GM12878 (cell line): ENCODE results near the gene CKLF. TPM values are rescaled to one million over a fixed set of nuclear protein-coding genes. Genes with fewer than 3 reads are reported as not detected.

ENCODE experiments used
- ATAC-seq: fragments of 200-7000 bp; cut with Tn5 transposase; 3 replicates; pipeline ENCODE4 v1.9.1; 2020; ENCODE audit warnings: mild to moderate bottlenecking, moderate library complexity
- BruUV-seq: library from RNA; stranded (reverse); fragments of 400-500 nt; replicated peaks from 2 replicates; lab custom pipeline; 2021; lab: Mats Ljungman, UMichigan
- CTCF ChIA-PET: fragments of 300-600 bp; sonication (Branson Sonifier 250); formaldehyde crosslinking; extraction: SDS; loops from one replicate; lab custom pipeline; 2021; ENCODE audit warnings: inconsistent platforms; lab: Yijun Ruan, JAX
- POLR2A ChIA-PET: fragments of 350-600 bp; formaldehyde crosslinking; extraction: SDS; loops from one replicate; lab custom pipeline; 2021; ENCODE audit warnings: inconsistent platforms; lab: Charles Lee
- RAD21 ChIA-PET: fragments of 300-600 bp; sonication (Branson Sonifier 250); formaldehyde crosslinking; loops from one replicate; lab custom pipeline; 2023; ENCODE audit warnings: antibody characterized with exemption; ENCODE audit not compliant: unreplicated experiment; lab: Charles Lee
- SMC1A ChIA-PET: fragments of 300-600 bp; sonication (Branson Sonifier 250); formaldehyde crosslinking; loops from one replicate; lab custom pipeline; 2023; ENCODE audit not compliant: unreplicated experiment, uncharacterized antibody; lab: Charles Lee
- DNase-seq: peaks from one replicate; pipeline ENCODE4 v3.0.0-alpha.2; 2011; ENCODE audit warnings: low read depth, low spot score
- FAIRE-seq: peaks from 3 replicates; lab custom pipeline; 2011; peaks lifted over from hg19 to GRCh38; lab: Jason Lieb, UNC
- H2AFZ ChIP-seq: 2 replicates; pipeline ENCODE4 v1.6.0; 2011; ENCODE audit warnings: low read depth, low read length, control low read depth; ENCODE audit not compliant: control insufficient read depth
- H3K27ac ChIP-seq: 2 replicates; pipeline ENCODE4 v1.5.1; 2011; ENCODE audit warnings: control low read depth; ENCODE audit not compliant: control insufficient read depth, insufficient read depth
- H3K27me3 ChIP-seq, 2 experiments: replicated peaks in 1 of 2; 2 replicates each; pipeline versions ENCODE4 v1.6.0 to v1.6.1; 2011; ENCODE audit warnings: low read length in 1 of 2; ENCODE audit not compliant: control insufficient read depth in 2 of 2, insufficient read depth in 2 of 2
- H3K36me3 ChIP-seq, 2 experiments: 2 replicates each; pipeline ENCODE4 v1.5.1; 2011; ENCODE audit warnings: low read length in 1 of 2; ENCODE audit not compliant: control insufficient read depth in 2 of 2, insufficient read depth in 2 of 2
- H3K4me1 ChIP-seq: 2 replicates; pipeline ENCODE4 v1.6.1; 2011; ENCODE audit warnings: mild to moderate bottlenecking, low read length, moderate library complexity, mixed read lengths; ENCODE audit not compliant: control insufficient read depth, insufficient read depth
- H3K4me2 ChIP-seq: 2 replicates; pipeline ENCODE4 v1.6.0; 2011; ENCODE audit warnings: control low read depth; ENCODE audit not compliant: control insufficient read depth, insufficient read depth
- H3K4me3 ChIP-seq: fragments of 200-600 bp; sonication (generic); 2 replicates; pipeline ENCODE4 v1.5.1; 2016
- H3K79me2 ChIP-seq: 2 replicates; pipeline ENCODE4 v1.6.0; 2011; ENCODE audit warnings: low read length; ENCODE audit not compliant: control insufficient read depth, insufficient read depth
- H3K9ac ChIP-seq: 2 replicates; pipeline ENCODE4 v1.8.0; 2011; ENCODE audit warnings: low read length, control low read depth, mixed read lengths; ENCODE audit not compliant: control insufficient read depth, insufficient read depth
- H3K9me3 ChIP-seq: replicated peaks from 3 replicates; pipeline ENCODE4 v1.5.1; 2011; ENCODE audit warnings: mild to moderate bottlenecking, low read length; ENCODE audit not compliant: control insufficient read depth, insufficient read depth
- H4K20me1 ChIP-seq: 2 replicates; pipeline ENCODE4 v1.6.0; 2011; ENCODE audit not compliant: control insufficient read depth, insufficient read depth
- CHD4 ChIP-seq: fragments of 200-600 bp; sonication (generic); IDR thresholded peaks from 2 replicates; pipeline ENCODE4 v1.6.1; 2016; ENCODE audit warnings: mild to moderate bottlenecking
- GATAD2B ChIP-seq: fragments of 450-650 bp; conservative IDR thresholded peaks from 2 replicates; pipeline ENCODE4 v1.6.1; 2017; ENCODE audit warnings: low read depth, mild to moderate bottlenecking, moderate library complexity
- MYB ChIP-seq: fragments of 150-350 bp; IDR thresholded peaks from 2 replicates; pipeline ENCODE4 v1.6.1; 2014; ENCODE audit warnings: mild to moderate bottlenecking, low read depth, low read length, borderline replicate concordance
- ZBTB4 ChIP-seq: fragments of 450-650 bp; formaldehyde crosslinking; IDR thresholded peaks from 2 replicates; pipeline ENCODE4 v1.4.0; 2022; ENCODE audit warnings: mild to moderate bottlenecking, moderate library complexity
- WGBS: methylation state at CpG from one replicate; pipeline ENCODE4 v1.1.6; 2016; ENCODE audit warnings: low lambda C conversion rate; ENCODE audit not compliant: insufficient replicate concordance, insufficient coverage; ENCODE audit errors: missing lambda C conversion rate; 5-methylcytosine and 5-hydroxymethylcytosine counted together
- in situ Hi-C: fragments of 300-500 bp; cut with MboI; formaldehyde crosslinking; loops from 9 replicates; pipeline ENCODE4 v1.14.3; 2018; ENCODE audit warnings: mixed read lengths
- intact Hi-C: fragments of 100-400 bp; cut with micrococcal nuclease; formaldehyde crosslinking; loops from one replicate; pipeline ENCODE4 v1.14.2; 2022; ENCODE audit not compliant: unreplicated experiment
- polyA plus RNA-seq, 11 experiments: library from polyadenylated mRNA; depleted of rRNA in 4 of 11; unstranded in 6 of 11; stranded (reverse) in 5 of 11; fragments of >200 nt; fragmentation: Nextera tagmentation in 4 of 11; fragmentation: Illumina TruSeq in 1 of 11; extraction: Ambion mirVana in 4 of 11; extraction: Trizol in 1 of 11; gene quantifications; 1 replicate in 1 of 11; 2 replicates in 10 of 11; pipeline versions ENCODE4 v1.2.1 to v1.2.3, GENCODE V29; 2011 to 2016; ENCODE audit warnings: inconsistent platforms in 2 of 11, missing spikeins in 2 of 11, low read depth in 1 of 11
- total RNA-seq, 4 experiments: library from RNA; depleted of rRNA in 3 of 4; stranded (reverse); fragments of >200 nt in 3 of 4; fragmentation: Illumina TruSeq in 1 of 4; extraction: Trizol in 1 of 4; gene quantifications; 2 replicates each; pipeline versions ENCODE4 v1.2.1 to v1.2.3, GENCODE V29; 2013 to 2021
- TF ChIP-seq, protein P1 (sequence below): fragments of 450-650 bp; IDR thresholded peaks from 2 replicates; pipeline ENCODE4 v1.6.1; 2016; ENCODE audit warnings: mild to moderate bottlenecking

The CKLF gene
- total and polyA plus RNA-seq, 10 of the 15 experiments (the other 5 are each of a cell fraction or from before 2014, with no cell fraction given): 40.8 to 193 (median 109) TPM

DNA sequence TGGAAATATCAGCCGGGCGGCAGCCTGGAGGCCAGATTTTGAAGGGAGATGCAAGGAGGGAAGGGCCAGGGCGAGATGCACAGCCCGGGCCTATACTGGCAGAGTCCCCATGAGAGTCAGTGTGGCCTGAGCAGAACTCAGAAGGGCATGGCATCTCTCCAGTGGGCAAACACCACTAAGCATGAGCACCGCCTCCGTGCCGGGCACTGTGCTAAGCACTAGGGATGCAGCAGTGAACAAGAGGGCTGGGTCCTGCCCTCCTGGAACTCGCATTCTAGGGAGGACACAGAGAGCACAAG, 35.9 kb upstream of the CKLF start:
- whole genome bisulfite sequencing: 29% methylated on average over 8 of the region's 8 CpGs
- Histone ChIP-seq H3K27me3 (no peaks in the 10 kb centered on the region), H2AFZ (no peak overlapping the region), H3K27ac (no peak overlapping the region), H3K9ac (no peak overlapping the region), H4K20me1 (no peaks in the 10 kb centered on the region), H3K4me1 (peaks cover 44% of the 10 kb centered on the region), H3K36me3 (no peaks in the 10 kb centered on the region; a peak in 1 of 4 replicates), H3K4me3 (no peak overlapping the region; the same call in 1 of the 2 replicates), H3K79me2 (no peaks in the 10 kb centered on the region), H3K9me3 (no peaks in the 10 kb centered on the region), H3K4me2 (peak overlapping the region; percentile 99)
- no peak for TF ChIP-seq ZBTB4 (CRISPR knock-in tag)
- peak; percentile 5; the same call in 1 of the 2 replicates for TF ChIP-seq GATAD2B
- TF ChIP-seq CHD4: no peak
- TF ChIP-seq, protein P1, sequence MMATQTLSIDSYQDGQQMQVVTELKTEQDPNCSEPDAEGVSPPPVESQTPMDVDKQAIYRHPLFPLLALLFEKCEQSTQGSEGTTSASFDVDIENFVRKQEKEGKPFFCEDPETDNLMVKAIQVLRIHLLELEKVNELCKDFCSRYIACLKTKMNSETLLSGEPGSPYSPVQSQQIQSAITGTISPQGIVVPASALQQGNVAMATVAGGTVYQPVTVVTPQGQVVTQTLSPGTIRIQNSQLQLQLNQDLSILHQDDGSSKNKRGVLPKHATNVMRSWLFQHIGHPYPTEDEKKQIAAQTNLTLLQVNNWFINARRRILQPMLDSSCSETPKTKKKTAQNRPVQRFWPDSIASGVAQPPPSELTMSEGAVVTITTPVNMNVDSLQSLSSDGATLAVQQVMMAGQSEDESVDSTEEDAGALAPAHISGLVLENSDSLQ: 0 out of 2 replicates have a peak, but pooled peaks have one; percentile 19
- TF ChIP-seq MYB: peak; percentile 12; the same call in 1 of the 2 replicates
- intact Hi-C loops (loop anchor here (2.0 kb wide), 2 partner anchors 34 to 88 kb away; partner anchors contain the start of gene CMTM3), in situ Hi-C loops (no loop called here)
- ChIA-PET RAD21 (interaction anchor here (0.7 to 1.5 kb wide), 2 partner anchors 42 to 110 kb away, joined by 3 to 8 read pairs; no protein-coding TSS in a partner anchor), CTCF (interaction anchor here (1.0 to 1.2 kb wide), 3 partner anchors 34 to 108 kb away, joined by 3 to 4 read pairs (median 3); no protein-coding TSS in a partner anchor), SMC1A (interaction anchor here (1.2 kb wide), 1 partner anchor 36 kb away, joined by 7 read pairs; the partner anchor contains the start of gene CKLF), POLR2A (no interaction called here)
- DNase-seq (no peak), ATAC-seq (peak; percentile 52), FAIRE-seq (no peak)
- BruUV-seq: no TSS peak
